Astrocyte of the spinal cord (primary cell): Measurements from ENCODE around the gene ATRN.

Experiments used
- DNase-seq: peaks from one replicate; pipeline ENCODE4 v3.0.0; 2011; ENCODE audit warnings: low read depth, low spot score
- H3K4me3 ChIP-seq: 2 replicates; pipeline ENCODE4 v1.5.1; 2011; ENCODE audit warnings: low read depth, mild to moderate bottlenecking, low read length, moderate library complexity
- CTCF ChIP-seq: IDR thresholded peaks from 2 replicates; pipeline ENCODE4 v1.5.1; 2012; ENCODE audit warnings: low read depth, mild to moderate bottlenecking, low read length, inconsistent platforms
- in situ Hi-C: cut with HindIII; loops from 2 replicates; pipeline ENCODE4 v1.10.0; 2017; ENCODE audit warnings: low sequenced_read_pairs

ATRN gene

GRCh38 chr20:3433744-3434143 is 37.1 kb upstream of the ATRN start:
- no peak for TF ChIP-seq CTCF
- in situ Hi-C loops = no loop called here
- no peak for DNase-seq
- H3K4me3 ChIP-seq = no peak overlapping the region

GRCh38 chr20:3434232-3434631 is 36.6 kb upstream of the ATRN start:
- H3K4me3 ChIP-seq = no peak overlapping the region
- no peak for TF ChIP-seq CTCF
- DNase-seq = no peak
- in situ Hi-C loops = no loop called here

- in situ Hi-C loops = no loop called here
- no peak for TF ChIP-seq CTCF
- DNase-seq = no peak
- no peak overlapping the region for H3K4me3 ChIP-seq
Observed at GRCh38 chr20:3436864-3437574, 33.8 kb upstream of the ATRN start.

- no peak for TF ChIP-seq CTCF
- in situ Hi-C loops = no loop called here
- no peak overlapping the region for H3K4me3 ChIP-seq
- DNase-seq = no peak
Observed at GRCh38 chr20:3446779-3447178, 24.0 kb upstream of the ATRN start.

- DNase-seq = no peak
- H3K4me3 ChIP-seq = no peak overlapping the region
- in situ Hi-C loops = no loop called here
- no peak for TF ChIP-seq CTCF
Observed at GRCh38 chr20:3447321-3447720, 23.5 kb upstream of the ATRN start.

- in situ Hi-C loops = no loop called here
- no peak for DNase-seq
- no peak for TF ChIP-seq CTCF
- no peak overlapping the region for H3K4me3 ChIP-seq
Observed at GRCh38 chr20:3449319-3449718, 21.5 kb upstream of the ATRN start.
